Spleen (tissue), 7 donors: ENCODE measurements around the gene EGLN3.

ENCODE experiments used
- POLR2A ChIP-seq, 3 donors: fragments of 450-650 bp; IDR thresholded peaks; one replicate each; pipeline ENCODE4 v1.5.1; 2017; ENCODE audit warnings: antibody characterized with exemption in 3 of 3, mild to moderate bottlenecking in 1 of 3
- TF ChIP-seq, protein P1 (sequence below), 11 experiments: fragments of 200-600 bp in 7 of 11; fragments of 450-650 bp in 4 of 11; sonication (generic) in 4 of 11; IDR thresholded peaks in 8 of 11; conservative IDR thresholded peaks in 3 of 11; 1 replicate in 7 of 11; 2 replicates in 4 of 11; pipeline versions ENCODE4 v1.4.0 to v1.8.0; 2016 to 2021; ENCODE audit warnings: antibody characterized with exemption in 11 of 11, inconsistent platforms in 4 of 11, mild to moderate bottlenecking in 1 of 11
- donor health status: DM: no; HTN: no; CAD: no; lungs with moderate emphysema.
- donor health status: DM: no; HTN: no; CAD: no.
- donor health status: DM: no; HTN: no; CAD: no.

DNA sequence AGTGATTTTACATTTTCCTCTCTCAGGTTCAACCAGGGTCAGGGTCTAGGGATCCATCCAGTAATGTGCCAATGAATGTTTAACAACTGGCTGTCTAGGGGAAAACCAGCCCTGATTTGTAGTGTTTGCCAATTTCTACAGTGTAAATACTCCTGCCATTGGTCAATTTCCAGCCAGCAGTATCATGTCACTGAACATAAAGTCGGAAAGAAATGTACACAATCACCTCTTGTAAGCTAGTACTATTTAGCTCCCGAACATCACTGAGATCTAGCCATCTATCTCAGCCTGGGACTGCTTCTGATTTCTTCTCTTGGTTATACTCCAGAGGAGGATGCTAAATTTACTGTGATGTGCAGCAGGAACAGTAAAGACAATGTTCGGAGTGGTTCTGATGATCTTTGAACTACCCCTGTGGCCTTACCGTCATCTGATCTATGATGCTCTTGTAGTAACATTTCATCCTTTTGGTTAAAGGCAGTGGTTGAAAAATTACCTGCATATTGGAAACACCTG is 36.7 kb upstream of the EGLN3 start:
- no peak for TF ChIP-seq POLR2A (IDR thresholded peaks at IDR 0.05)
- TF ChIP-seq, protein P1, sequence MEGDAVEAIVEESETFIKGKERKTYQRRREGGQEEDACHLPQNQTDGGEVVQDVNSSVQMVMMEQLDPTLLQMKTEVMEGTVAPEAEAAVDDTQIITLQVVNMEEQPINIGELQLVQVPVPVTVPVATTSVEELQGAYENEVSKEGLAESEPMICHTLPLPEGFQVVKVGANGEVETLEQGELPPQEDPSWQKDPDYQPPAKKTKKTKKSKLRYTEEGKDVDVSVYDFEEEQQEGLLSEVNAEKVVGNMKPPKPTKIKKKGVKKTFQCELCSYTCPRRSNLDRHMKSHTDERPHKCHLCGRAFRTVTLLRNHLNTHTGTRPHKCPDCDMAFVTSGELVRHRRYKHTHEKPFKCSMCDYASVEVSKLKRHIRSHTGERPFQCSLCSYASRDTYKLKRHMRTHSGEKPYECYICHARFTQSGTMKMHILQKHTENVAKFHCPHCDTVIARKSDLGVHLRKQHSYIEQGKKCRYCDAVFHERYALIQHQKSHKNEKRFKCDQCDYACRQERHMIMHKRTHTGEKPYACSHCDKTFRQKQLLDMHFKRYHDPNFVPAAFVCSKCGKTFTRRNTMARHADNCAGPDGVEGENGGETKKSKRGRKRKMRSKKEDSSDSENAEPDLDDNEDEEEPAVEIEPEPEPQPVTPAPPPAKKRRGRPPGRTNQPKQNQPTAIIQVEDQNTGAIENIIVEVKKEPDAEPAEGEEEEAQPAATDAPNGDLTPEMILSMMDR (IDR thresholded peaks at IDR 0.05 in 8 of 11, conservative IDR thresholded peaks at IDR 0.05 in 3 of 11), result no peak
